ENCODE data around the gene ACSS1. TPM values are rescaled to one million over a fixed set of nuclear protein-coding genes. Genes with fewer than 3 reads are reported as not detected.

ACSS1 gene
- total RNA-seq, 1 donor, result 0.99 TPM

- no peak for DNase-seq (ENCODE audit: low read depth)
- no peak for TF ChIP-seq CTCF (IDR thresholded peaks at IDR 0.05; ENCODE audit: insufficient read depth, low read length)
- H3K4me3 ChIP-seq (ENCODE audit: low read depth, low read length), result no peak overlapping the region
These were observed 80.1 kb downstream of the ACSS1 start for GRCh38 chr20:24977797-24978196.

GRCh38 chr20:24977336-24977735 lies 80.6 kb downstream of the ACSS1 start:
- H3K4me3 ChIP-seq (ENCODE audit: low read depth, low read length), result no peak overlapping the region
- no peak for TF ChIP-seq CTCF (IDR thresholded peaks at IDR 0.05; ENCODE audit: insufficient read depth, low read length)
- DNase-seq (ENCODE audit: low read depth), result no peak

GRCh38 chr20:24972341-24972740 lies 85.6 kb downstream of the ACSS1 start:
- no peak overlapping the region for H3K4me3 ChIP-seq (ENCODE audit: low read depth, low read length)
- no peak for DNase-seq (ENCODE audit: low read depth)
- no peak for TF ChIP-seq CTCF (IDR thresholded peaks at IDR 0.05; ENCODE audit: insufficient read depth, low read length)

- no peak for DNase-seq (ENCODE audit: low read depth)
- no peak for TF ChIP-seq CTCF (IDR thresholded peaks at IDR 0.05; ENCODE audit: insufficient read depth, low read length)
- H3K4me3 ChIP-seq (ENCODE audit: low read depth, low read length), result no peak overlapping the region
These were observed 86.4 kb downstream of the ACSS1 start for GRCh38 chr20:24971376-24972101.

GRCh38 chr20:24970754-24971153 lies 87.2 kb downstream of the ACSS1 start:
- TF ChIP-seq CTCF (IDR thresholded peaks at IDR 0.05; ENCODE audit: insufficient read depth, low read length), result no peak
- DNase-seq (ENCODE audit: low read depth), result no peak
- no peak overlapping the region for H3K4me3 ChIP-seq (ENCODE audit: low read depth, low read length)

- TF ChIP-seq CTCF (IDR thresholded peaks at IDR 0.05; ENCODE audit: insufficient read depth, low read length), result no peak
- no peak for DNase-seq (ENCODE audit: low read depth)
- no peak overlapping the region for H3K4me3 ChIP-seq (ENCODE audit: low read depth, low read length)
These were observed 87.8 kb downstream of the ACSS1 start for GRCh38 chr20:24970030-24970553.
